ENCODE results near the gene COL4A1. TPM values are rescaled to one million over a fixed set of nuclear protein-coding genes. Genes with fewer than 3 reads are reported as not detected.

The COL4A1 gene
- total RNA-seq, 6 donors from 2014 or later: 81.7 to 309 (median 167) TPM

DNA sequence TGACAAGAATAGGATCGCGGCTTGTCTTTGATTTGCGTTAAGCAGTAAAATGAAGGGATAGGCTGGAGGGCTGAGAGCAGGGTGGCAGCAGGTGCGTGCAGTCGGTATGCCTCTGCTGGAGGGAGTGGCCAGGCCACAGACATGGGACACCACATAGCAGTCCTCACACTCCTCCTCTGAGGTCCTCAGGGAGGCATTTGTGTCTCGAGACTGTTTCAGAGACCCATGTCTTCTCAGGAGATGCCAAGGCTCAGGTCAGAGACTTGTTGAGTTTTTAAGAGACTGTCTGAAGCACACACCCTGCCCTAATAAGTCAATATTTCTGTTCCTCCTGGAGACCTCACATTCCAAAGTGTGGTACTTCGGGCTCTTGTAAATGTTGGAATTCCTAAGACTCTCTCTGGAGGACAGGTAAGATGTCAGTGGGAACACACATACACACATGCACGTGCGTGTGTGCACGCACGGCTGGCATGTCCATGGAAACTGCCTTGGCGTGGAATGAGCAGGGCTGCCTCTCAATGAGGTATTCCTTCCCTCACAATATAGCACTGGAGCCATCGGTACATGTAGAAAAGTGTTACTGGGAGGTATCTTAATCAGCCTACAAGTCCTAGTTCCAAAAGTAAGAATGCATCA is 46.5 kb upstream of the COL4A1 start:
- 74 to 79% methylated on average over 12 to 13 of the region's 13 CpGs for WGBS, 2 donors
- H3K4me3 ChIP-seq: no peak overlapping the region
- H3K27ac ChIP-seq: peak overlapping the region; percentile 28 to 51 (median 42)
- peaks cover 0 to 14% (median 3%) of the 10 kb centered on the region in 4 donors for H3K36me3 ChIP-seq
- TF ChIP-seq POLR2AphosphoS5 (IDR thresholded peaks at IDR 0.05) (no peak), EP300 (IDR thresholded peaks at IDR 0.05) (peak in 2 of 4 donors; percentile 14 to 43), POLR2A (IDR thresholded peaks at IDR 0.05) (no peak)
- TF ChIP-seq, protein P1, sequence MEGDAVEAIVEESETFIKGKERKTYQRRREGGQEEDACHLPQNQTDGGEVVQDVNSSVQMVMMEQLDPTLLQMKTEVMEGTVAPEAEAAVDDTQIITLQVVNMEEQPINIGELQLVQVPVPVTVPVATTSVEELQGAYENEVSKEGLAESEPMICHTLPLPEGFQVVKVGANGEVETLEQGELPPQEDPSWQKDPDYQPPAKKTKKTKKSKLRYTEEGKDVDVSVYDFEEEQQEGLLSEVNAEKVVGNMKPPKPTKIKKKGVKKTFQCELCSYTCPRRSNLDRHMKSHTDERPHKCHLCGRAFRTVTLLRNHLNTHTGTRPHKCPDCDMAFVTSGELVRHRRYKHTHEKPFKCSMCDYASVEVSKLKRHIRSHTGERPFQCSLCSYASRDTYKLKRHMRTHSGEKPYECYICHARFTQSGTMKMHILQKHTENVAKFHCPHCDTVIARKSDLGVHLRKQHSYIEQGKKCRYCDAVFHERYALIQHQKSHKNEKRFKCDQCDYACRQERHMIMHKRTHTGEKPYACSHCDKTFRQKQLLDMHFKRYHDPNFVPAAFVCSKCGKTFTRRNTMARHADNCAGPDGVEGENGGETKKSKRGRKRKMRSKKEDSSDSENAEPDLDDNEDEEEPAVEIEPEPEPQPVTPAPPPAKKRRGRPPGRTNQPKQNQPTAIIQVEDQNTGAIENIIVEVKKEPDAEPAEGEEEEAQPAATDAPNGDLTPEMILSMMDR (IDR thresholded peaks at IDR 0.05): no peak
- peaks cover 0 to 41% (median 20%) of the 10 kb centered on the region in 4 donors for H3K4me1 ChIP-seq
- no peaks in the 10 kb centered on the region for H3K27me3 ChIP-seq
- peak; percentile 49 to 84 for ATAC-seq (ENCODE audit: low FRiP score in 2 of 2)
- H3K9me3 ChIP-seq: no peaks in the 10 kb centered on the region
- no peak for DNase-seq

DNA sequence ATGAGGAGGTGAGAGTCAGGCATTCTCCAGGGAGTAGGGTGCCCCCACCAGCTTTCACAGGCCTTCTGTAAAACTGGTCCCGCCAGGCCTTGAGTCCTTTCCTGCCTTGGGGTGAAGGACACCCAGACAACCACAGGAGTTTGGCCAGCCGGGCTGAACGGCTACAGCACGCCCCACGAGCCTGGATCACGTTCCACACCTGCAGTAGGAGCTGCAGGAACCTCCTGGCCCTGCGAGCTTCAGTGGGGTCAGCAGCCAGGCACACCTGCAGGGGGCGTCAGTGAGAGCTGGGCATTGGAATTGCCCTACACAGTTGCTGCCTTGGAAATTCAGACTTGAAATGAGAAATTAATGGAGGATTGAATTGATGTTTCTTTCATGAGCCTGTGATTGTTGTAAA is 45.8 kb upstream of the COL4A1 start:
- ATAC-seq (ENCODE audit: low FRiP score in 2 of 2) (no peak), DNase-seq (peak in 1 of 2 donors; percentile 67)
- H3K27me3 ChIP-seq: no peaks in the 10 kb centered on the region
- H3K27ac ChIP-seq: peak overlapping the region; percentile 28 to 51 (median 42)
- H3K36me3 ChIP-seq: peaks cover 0 to 7% (median 0%) of the 10 kb centered on the region in 4 donors
- no peaks in the 10 kb centered on the region for H3K9me3 ChIP-seq
- TF ChIP-seq POLR2A (IDR thresholded peaks at IDR 0.05): no peak
- TF ChIP-seq, protein P1 (IDR thresholded peaks at IDR 0.05): peak in 1 of 6 experiments; percentile 8
- H3K4me3 ChIP-seq: no peak overlapping the region
- WGBS, 2 donors: 83 to 84% methylated on average over 3 to 8 of the region's 8 CpGs
- peaks cover 3 to 48% (median 26%) of the 10 kb centered on the region in 4 donors for H3K4me1 ChIP-seq

DNA sequence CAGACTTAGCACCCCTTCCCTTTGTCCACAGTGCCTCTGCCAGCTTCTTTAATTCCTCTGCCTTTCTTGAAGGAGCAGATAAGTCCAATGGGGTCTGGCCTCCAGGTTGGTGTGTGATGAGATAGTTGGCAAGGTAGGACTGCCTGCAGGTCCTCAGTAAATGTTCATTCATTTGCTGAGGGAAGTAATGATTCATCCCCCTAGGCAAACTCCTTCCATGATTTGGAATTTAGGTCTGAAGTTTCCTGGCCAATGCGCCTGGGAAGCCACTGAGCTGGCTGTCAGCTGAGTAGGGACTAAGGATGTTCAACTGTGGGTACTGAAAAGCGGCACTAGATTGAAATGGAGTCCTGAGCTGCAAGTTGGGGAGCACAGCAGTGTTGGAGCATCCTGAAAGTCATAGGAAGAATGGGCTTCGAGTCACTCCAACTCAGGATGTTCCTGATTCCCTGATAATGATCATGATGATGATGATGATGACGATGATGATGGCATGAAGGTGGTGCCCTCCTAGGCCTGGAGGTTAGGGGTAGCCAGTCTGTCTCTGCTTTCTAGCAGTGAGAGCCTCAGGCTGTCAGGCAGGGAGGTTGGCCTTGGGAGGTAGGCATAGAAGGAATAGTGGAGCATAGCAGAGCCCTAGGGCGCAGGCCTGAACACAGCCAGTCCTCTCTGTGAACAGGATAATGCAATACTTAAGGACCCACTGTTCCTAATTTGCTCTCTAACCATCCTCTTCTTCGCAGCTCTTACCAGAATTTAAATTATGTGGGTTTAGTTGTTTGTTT is 44.9 kb upstream of the COL4A1 start:
- no peaks in the 10 kb centered on the region for H3K36me3 ChIP-seq
- H3K27ac ChIP-seq: peak overlapping the region in 2 of 4 donors; percentile 43 to 51
- H3K4me3 ChIP-seq: no peak overlapping the region
- TF ChIP-seq, protein P1 (IDR thresholded peaks at IDR 0.05): no peak
- no peak for TF ChIP-seq EP300 (IDR thresholded peaks at IDR 0.05)
- TF ChIP-seq POLR2AphosphoS5 (IDR thresholded peaks at IDR 0.05): no peak
- no peak for TF ChIP-seq POLR2A (IDR thresholded peaks at IDR 0.05)
- H3K4me1 ChIP-seq: peaks cover 12 to 57% (median 33%) of the 10 kb centered on the region in 4 donors
- no peak for DNase-seq
- no peak for ATAC-seq (ENCODE audit: low FRiP score in 2 of 2)
- WGBS, 2 donors: 77 to 85% methylated on average over 6 of the region's 6 CpGs
- no peaks in the 10 kb centered on the region for H3K9me3 ChIP-seq
- H3K27me3 ChIP-seq: no peaks in the 10 kb centered on the region

DNA sequence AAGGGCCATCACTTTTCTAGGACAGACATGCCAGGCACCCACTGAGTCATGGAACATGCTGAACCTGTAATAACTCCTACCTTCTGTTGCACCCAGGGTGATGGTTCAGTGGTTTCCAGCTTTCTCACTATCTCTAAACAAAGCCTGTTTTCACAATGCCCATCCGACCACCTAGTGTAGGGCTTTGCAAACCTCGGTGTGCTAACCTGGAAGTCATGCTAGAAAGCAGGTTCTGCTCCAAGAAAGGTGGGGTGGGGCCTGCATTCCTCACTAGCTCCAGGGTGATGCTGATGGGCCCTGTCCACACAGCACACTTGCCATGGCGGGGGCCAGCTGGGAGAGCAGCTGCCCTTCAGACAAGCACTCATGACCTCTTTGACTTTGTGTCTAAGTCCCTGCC is 43.6 kb upstream of the COL4A1 start:
- DNase-seq (no peak), ATAC-seq (ENCODE audit: low FRiP score in 2 of 2) (no peak)
- no peak overlapping the region for H3K4me3 ChIP-seq
- WGBS, 2 donors: 78 to 87% methylated on average over 3 of the region's 3 CpGs
- H3K36me3 ChIP-seq: no peaks in the 10 kb centered on the region
- H3K9me3 ChIP-seq: no peaks in the 10 kb centered on the region
- H3K27me3 ChIP-seq: no peaks in the 10 kb centered on the region
- H3K4me1 ChIP-seq: peaks cover 17 to 67% (median 33%) of the 10 kb centered on the region in 4 donors
- no peak for TF ChIP-seq EP300 (IDR thresholded peaks at IDR 0.05)
- no peak for TF ChIP-seq POLR2A (IDR thresholded peaks at IDR 0.05)
- TF ChIP-seq, protein P1 (IDR thresholded peaks at IDR 0.05): no peak
- no peak for TF ChIP-seq POLR2AphosphoS5 (IDR thresholded peaks at IDR 0.05)
- peak overlapping the region in 1 of 4 donors; percentile 12 for H3K27ac ChIP-seq

All from upper lobe of left lung (tissue), 6 donors.